Mesothelial cell of epicardium (in vitro differentiated cells): Measurements from ENCODE around the gene DDX1. TPM values are rescaled to one million over a fixed set of nuclear protein-coding genes. Genes with fewer than 3 reads are reported as not detected.
"Not testable (repeated sequence)": the region's sequence is repeated elsewhere in the genome, so short reads cannot be mapped to it uniquely, and the experiment has no call there.

ENCODE experiments used
- DNase-seq, 2 experiments: peaks; one replicate each; pipeline ENCODE4 v3.0.0; 2021; ENCODE audit warnings: low spot score in 2 of 2; ENCODE audit not compliant: unreplicated experiment in 2 of 2
- H3K27ac Mint-ChIP-seq: 2 replicates; pipeline ENCODE4 v1.8.0; 2021; ENCODE audit warnings: mixed read lengths
- H3K27me3 Mint-ChIP-seq: 2 replicates; pipeline ENCODE4 v1.8.0; 2021; ENCODE audit warnings: low read depth, mixed read lengths
- H3K36me3 Mint-ChIP-seq: 2 replicates; pipeline ENCODE4 v1.8.0; 2021; ENCODE audit warnings: mixed read lengths
- H3K4me1 Mint-ChIP-seq: 2 replicates; pipeline ENCODE4 v1.8.0; 2021; ENCODE audit warnings: mixed read lengths
- H3K4me3 Mint-ChIP-seq: 2 replicates; pipeline ENCODE4 v1.8.0; 2021; ENCODE audit warnings: mild to moderate bottlenecking, moderate library complexity, mixed read lengths
- H3K9me3 Mint-ChIP-seq: 2 replicates; pipeline ENCODE4 v1.8.0; 2021; ENCODE audit warnings: mixed read lengths
- total RNA-seq: library from RNA; stranded (reverse); gene quantifications from 3 replicates; pipeline ENCODE4 v1.2.1, GENCODE V29; 2021
- TF ChIP-seq, protein P1 (sequence below): fragments of 200-600 bp; sonication (generic); IDR thresholded peaks from one replicate; pipeline ENCODE4 v1.5.0; 2021; ENCODE audit warnings: antibody characterized with exemption; ENCODE audit not compliant: unreplicated experiment

Gene DDX1
- total RNA-seq: 87.3 to 88.9 TPM (median 88.6 TPM) in 3 replicates

DNA sequence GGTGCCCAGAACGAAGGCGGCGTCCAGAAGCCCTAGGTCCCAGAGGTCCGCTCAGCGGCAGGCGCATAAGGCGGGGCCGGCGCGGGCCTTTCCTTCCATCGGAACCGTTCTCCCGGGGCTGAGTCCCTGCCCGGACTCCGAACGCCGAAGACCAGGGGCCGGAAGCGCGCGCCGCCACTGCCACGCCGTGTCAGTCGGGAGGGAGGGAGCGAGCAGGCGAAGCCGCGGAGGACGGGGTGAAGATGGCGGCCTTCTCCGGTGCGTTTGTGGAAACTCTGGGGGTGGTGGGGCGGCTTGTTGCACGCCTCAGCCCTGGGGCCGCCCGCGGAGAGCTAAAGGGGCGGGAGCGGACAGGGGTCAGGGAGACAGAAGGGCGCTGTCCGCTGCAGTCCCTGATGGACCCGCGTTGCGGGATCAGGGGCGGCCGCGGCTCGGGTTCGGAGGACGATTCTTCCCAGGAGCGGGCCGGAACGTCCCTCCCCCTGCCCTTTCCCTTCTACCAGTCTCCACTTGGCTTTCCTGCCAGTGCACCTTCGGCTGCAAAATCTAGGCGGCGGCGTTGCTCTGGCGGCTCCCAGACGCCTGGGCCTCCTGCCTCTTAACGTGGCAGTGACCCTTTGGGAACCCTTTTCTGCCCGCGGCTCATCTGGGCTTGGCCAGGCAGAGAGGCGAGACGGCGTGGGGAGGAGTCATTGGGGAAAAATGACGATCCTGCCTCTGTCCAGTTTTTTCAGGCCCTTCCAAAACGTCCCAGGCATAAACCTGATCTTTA, at the start of gene DDX1:
Gene DDX1, plus strand, starts transcription at position 177 of the 772 bp plus-strand sequence. Its CDS starts 66 bp downstream, at position 243.
- peaks cover 17% of the 10 kb centered on the region for H3K36me3 Mint-ChIP-seq

DNA sequence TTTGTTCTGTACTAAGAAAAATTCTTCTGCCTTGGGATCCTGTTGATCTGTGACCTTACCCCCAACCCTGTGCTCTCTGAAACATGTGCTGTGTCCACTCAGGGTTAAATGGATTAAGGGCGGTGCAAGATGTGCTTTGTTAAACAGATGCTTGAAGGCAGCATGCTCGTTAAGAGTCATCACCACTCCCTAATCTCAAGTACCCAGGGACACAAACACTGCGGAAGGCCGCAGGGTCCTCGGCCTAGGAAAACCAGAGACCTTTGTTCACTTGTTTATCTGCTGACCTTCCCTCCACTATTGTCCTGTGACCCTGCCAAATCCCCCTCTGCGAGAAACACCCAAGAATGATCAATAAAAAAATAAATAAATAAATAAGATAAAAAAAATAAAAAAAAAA, 49.4 kb upstream of the DDX1 start:
- H3K4me1 Mint-ChIP-seq, H3K27me3 Mint-ChIP-seq, DNase-seq, H3K27ac Mint-ChIP-seq, H3K9me3 Mint-ChIP-seq, H3K4me3 Mint-ChIP-seq: not testable (repeated sequence)
- peaks cover 25% of the 10 kb centered on the region for H3K36me3 Mint-ChIP-seq

More for the DNA sequence above, at the start of gene DDX1:
- Mint-ChIP-seq H3K27ac (peak within 1 kb of the TSS; percentile 94), H3K9me3 (no peaks in the 10 kb centered on the region), H3K27me3 (no peaks in the 10 kb centered on the region), H3K4me1 (peaks cover 19% of the 10 kb centered on the region), H3K4me3 (peak within 1 kb of the TSS; percentile 93)
- DNase-seq: peak; percentile 63 to 90
- TF ChIP-seq, protein P1, sequence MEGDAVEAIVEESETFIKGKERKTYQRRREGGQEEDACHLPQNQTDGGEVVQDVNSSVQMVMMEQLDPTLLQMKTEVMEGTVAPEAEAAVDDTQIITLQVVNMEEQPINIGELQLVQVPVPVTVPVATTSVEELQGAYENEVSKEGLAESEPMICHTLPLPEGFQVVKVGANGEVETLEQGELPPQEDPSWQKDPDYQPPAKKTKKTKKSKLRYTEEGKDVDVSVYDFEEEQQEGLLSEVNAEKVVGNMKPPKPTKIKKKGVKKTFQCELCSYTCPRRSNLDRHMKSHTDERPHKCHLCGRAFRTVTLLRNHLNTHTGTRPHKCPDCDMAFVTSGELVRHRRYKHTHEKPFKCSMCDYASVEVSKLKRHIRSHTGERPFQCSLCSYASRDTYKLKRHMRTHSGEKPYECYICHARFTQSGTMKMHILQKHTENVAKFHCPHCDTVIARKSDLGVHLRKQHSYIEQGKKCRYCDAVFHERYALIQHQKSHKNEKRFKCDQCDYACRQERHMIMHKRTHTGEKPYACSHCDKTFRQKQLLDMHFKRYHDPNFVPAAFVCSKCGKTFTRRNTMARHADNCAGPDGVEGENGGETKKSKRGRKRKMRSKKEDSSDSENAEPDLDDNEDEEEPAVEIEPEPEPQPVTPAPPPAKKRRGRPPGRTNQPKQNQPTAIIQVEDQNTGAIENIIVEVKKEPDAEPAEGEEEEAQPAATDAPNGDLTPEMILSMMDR: no peak

DNA sequence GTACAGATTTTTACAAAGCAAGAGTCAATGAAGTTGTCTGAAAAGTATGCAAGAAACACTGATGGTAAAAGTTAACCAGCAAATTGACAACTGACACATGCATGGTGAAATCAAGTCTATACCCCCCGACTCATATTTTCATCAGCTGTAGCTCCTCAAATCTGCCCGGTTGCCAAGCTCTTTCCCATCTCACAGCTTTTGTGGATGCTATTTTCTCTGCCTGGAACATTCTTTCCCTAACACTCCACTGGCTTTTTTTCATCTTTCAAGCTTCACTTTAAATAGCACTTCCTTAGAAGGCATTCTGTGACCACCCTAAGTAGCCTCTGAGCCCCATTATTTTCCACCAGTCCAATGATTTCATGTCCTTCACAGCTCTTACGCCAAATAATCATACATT, 48.6 kb upstream of the DDX1 start:
- H3K4me3 Mint-ChIP-seq: no peak overlapping the region
- no peaks in the 10 kb centered on the region for H3K4me1 Mint-ChIP-seq
- H3K9me3 Mint-ChIP-seq: peaks cover 4% of the 10 kb centered on the region
- no peak for DNase-seq
- TF ChIP-seq, protein P1: no peak
- no peaks in the 10 kb centered on the region for H3K27me3 Mint-ChIP-seq
- peaks cover 19% of the 10 kb centered on the region for H3K36me3 Mint-ChIP-seq
- no peak overlapping the region for H3K27ac Mint-ChIP-seq

DNA sequence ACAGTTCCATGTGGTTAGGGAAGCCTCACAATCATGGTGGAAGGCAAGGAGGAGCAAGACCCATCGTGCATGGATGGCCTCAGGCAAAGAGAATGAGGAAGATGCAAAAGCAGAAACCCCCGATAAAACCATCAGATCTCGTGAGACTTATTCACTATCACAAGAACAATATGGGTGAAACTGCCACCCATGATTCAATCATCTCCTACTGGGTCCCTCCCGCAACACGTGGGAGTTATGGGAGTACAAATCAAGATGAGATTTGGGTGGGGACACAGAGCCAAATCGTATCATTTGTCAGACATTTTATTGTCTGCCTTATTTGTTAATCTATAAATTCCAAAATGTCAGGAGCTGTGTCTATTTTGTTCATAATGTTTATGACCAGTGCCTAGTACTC, 48.1 kb upstream of the DDX1 start:
- H3K36me3 Mint-ChIP-seq: peaks cover 20% of the 10 kb centered on the region
- no peak overlapping the region for H3K4me3 Mint-ChIP-seq
- H3K27ac Mint-ChIP-seq: no peak overlapping the region
- H3K4me1 Mint-ChIP-seq: no peaks in the 10 kb centered on the region
- TF ChIP-seq, protein P1: no peak
- H3K27me3 Mint-ChIP-seq: no peaks in the 10 kb centered on the region
- no peak for DNase-seq
- H3K9me3 Mint-ChIP-seq: peaks cover 4% of the 10 kb centered on the region

DNA sequence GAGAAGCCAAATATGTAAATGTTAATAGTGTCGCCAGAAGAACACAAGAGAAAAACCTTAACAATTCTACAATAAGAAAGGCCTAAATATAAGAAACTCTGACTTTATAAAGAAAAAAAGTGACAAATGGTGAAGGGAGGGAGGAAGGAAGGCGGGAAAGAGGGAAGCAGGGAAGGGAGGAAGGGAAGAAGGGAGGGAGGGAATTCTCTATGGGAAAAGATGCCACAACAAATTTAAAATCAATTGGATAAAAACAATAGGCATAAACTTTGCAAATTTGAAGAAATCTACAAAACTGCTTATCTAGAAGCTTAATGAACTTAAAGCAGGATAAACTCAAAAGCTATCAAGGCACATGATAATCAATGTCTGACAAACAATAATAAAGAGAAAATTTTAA, 47.4 kb upstream of the DDX1 start:
- Mint-ChIP-seq H3K27me3 (no peaks in the 10 kb centered on the region), H3K4me1 (no peaks in the 10 kb centered on the region), H3K9me3 (peaks cover 4% of the 10 kb centered on the region), H3K4me3 (no peak overlapping the region), H3K27ac (no peak overlapping the region), H3K36me3 (peaks cover 22% of the 10 kb centered on the region)
- no peak for DNase-seq
- TF ChIP-seq, protein P1: no peak

DNA sequence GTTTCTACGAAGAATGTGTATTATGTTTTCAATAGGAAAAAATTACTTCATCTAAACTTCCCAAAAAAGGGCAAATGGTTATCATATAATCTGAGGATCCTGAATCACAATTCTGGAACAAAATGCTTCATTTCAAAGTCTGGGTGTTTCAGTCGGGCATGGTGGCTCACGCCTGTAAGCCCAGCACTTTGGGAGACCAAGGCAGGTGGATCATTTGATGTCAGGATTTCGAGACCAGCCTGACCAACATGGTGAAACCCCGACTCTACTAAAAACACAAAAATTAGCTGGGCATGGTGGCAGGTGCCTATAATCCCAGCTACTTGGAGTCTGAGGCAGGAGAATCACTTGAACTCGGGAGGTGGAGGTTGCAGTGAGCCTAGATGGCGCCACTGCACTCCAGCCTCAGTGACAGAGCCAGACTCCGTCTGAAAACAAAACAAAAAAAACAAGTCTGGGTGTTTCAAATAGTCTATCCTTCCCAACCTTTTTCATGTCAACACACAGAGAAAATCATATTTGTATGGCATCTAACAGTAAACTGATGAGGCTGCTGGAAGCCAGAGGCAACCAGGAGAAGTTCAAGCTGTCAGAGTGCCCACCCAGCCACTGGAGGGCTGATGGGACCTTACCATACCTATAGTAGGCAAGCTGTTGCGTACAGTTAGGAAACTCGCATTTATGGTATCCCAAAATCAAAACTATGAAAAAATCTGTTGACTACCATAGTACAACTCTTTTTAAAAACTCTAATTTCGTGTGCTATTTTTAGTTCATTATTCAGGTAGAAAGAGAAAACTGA, 45.2 kb upstream of the DDX1 start:
- H3K27me3 Mint-ChIP-seq: no peaks in the 10 kb centered on the region
- no peaks in the 10 kb centered on the region for H3K9me3 Mint-ChIP-seq
- peaks cover 11% of the 10 kb centered on the region for H3K36me3 Mint-ChIP-seq
- H3K27ac Mint-ChIP-seq: no peak overlapping the region
- no peaks in the 10 kb centered on the region for H3K4me1 Mint-ChIP-seq
- TF ChIP-seq, protein P1: no peak
- no peak overlapping the region for H3K4me3 Mint-ChIP-seq
- DNase-seq: no peak
